Right forelimb (tissue), 1 donor: ENCODE data around the gene CD274.
A peak's percentile ranks its signal among the peaks of the same experiment; 100 is the strongest.
"Not testable (repeated sequence)": the region's sequence is repeated elsewhere in the genome, so short reads cannot be mapped to it uniquely, and the experiment has no call there.

Experiments used
- DNase-seq: peaks from one replicate; pipeline ENCODE4 v3.0.0-alpha.2; 2018

Gene CD274

DNA sequence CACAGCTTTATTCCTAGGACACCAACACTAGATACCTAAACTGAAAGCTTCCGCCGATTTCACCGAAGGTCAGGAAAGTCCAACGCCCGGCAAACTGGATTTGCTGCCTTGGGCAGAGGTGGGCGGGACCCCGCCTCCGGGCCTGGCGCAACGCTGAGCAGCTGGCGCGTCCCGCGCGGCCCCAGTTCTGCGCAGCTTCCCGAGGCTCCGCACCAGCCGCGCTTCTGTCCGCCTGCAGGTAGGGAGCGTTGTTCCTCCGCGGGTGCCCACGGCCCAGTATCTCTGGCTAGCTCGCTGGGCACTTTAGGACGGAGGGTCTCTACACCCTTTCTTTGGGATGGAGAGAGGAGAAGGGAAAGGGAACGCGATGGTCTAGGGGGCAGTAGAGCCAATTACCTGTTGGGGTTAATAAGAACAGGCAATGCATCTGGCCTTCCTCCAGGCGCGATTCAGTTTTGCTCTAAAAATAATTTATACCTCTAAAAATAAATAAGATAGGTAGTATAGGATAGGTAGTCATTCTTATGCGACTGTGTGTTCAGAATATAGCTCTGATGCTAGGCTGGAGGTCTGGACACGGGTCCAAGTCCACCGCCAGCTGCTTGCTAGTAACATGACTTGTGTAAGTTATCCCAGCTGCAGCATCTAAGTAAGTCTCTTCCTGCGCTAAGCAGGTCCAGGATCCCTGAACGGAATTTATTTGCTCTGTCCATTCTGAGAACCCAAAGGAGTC is at the start of gene CD274:
Gene CD274, plus strand, starts transcription at position 184 of the 733 bp plus-strand sequence. CDS start 5,572 bp downstream, outside the sequence.
- DNase-seq = peak; percentile 87

DNA sequence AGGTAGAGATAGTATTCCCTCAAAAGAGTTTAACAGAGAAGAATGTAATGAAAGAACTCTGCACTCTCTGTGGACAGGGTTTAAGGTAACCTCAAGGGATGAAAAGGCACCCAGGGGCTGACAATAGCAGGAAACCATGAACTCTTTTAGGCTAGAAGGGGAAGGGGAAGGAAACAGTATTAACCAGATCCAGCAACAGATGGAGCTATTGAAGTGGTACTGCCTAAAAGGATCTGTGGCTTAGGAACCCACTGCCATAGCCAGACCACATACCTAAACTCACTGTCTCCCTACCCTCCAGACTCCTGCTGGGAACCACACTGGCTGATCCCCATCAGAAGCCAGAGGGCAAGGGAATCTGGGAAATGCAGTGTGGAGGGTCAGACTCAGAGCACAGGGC is 48.1 kb upstream of the CD274 start:
- DNase-seq = no peak

GRCh38 chr9:5408596-5408995 is 41.7 kb upstream of the CD274 start:
- DNase-seq = no peak

DNA sequence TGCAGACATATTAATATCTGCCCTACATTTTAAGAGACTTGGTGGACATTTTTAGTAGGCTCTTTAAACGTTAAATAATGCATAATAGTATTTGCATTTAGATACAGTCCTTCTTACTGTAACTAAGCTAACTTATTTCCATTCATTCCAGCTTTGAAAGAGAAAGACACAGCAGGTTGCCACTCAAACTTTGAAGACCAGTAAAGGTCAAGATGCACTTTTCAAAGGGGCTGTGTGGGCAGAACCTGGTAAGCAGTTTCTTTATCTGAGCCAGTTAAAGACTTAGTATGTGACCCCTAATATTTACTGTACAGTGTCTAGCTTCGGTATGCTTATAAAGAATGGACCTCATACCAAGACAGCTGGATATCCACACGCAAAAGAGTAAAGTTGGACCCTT is 33.4 kb upstream of the CD274 start:
- DNase-seq = no peak

GRCh38 chr9:5418481-5418880 is 31.9 kb upstream of the CD274 start:
- DNase-seq = no peak

DNA sequence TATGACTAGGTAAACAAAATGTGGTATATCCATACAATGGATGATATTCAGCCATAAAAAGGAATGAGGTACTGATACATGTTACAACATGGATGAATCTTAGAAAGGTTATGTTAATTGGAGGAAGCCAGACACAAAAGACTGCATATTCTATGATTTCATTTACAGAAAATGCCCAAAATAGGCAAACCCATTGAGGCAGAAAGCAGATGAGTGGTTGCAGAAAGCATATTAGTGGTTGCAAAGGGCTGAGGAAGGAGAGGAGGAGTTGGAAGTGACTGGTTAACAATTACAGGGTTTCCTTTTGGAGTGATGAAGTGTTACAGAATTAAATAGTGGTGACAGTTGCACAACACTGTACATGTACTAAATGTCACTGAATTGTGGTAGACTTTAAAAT is 30.4 kb upstream of the CD274 start:
- DNase-seq = no peak

DNA sequence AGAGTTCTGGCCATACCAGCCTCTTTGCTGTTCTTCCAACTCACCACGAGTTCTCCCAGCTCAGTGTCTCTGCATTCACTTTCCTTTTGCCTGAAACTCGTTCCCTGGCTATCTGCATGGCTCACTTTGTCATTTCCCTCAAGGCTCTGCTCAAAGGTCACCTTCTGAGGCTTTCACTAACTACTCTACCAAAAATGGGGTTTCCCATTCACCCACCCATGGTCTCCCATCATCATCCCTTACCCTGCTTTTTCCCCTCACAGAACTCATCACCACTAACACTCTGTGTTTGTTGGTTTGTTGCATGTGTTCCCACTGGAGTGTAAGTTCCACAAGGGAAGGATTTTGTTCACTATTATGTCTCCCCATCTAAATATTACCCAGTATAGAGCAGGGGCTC is 29.2 kb upstream of the CD274 start:
- DNase-seq = no peak

DNA sequence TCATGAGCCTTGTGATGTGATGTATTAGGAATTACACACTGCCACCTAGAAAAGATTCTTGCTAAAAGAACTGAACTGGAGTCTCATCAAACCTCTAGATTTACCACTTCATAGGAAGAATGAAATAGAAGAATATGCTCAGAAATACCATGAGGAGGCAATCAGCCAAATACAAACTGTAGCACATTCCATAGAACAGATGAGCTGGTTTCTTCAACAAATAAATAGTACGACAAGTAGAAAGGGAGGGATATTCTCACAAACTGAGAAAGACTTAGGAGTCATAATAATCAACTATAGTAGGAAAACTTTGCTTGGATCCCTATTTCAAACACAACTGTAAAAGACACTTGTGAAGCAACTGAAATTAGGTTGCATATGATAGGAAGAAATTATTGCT is 28.1 kb upstream of the CD274 start:
- DNase-seq = no peak

- no peak for DNase-seq
Observed at GRCh38 chr9:5425006-5425628, 25.2 kb upstream of the CD274 start.

GRCh38 chr9:5427005-5427404 is 23.3 kb upstream of the CD274 start:
- no peak for DNase-seq

- no peak for DNase-seq
Observed at GRCh38 chr9:5428172-5428571, 22.2 kb upstream of the CD274 start.

GRCh38 chr9:5428794-5429528 is 21.4 kb upstream of the CD274 start:
- no peak for DNase-seq

DNA sequence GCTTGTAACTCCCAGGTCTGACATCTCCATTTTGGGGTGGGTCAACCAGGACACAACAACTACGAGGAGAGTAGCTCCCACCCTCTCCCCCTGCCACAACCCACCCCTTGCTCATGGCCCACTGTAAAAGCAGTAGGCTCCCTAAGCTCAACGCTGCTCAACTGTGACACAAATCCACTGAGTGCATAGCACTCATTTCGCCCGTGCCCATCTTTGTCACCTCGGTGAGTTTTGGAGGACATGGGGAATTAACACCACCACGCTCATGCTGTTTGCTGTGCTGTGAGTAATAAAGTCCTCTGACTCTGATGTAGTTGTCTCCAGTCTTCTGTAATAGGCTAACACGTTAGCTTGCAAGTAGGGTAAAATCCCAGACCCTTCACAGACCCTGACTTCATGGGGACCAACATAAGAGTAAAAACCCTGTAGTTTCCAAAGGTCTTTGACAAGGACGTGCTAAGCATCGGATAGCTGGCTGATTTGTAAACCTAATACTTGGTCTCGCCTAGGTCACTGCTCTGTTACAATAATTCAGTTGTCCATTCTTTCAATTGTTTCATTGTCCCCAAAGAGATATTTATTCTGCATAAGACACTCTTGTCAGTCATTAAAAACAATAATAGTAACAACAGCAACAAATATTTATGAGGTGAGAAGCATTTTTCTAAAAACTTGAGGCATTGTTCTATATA is 20.3 kb upstream of the CD274 start:
- no peak for DNase-seq

DNA sequence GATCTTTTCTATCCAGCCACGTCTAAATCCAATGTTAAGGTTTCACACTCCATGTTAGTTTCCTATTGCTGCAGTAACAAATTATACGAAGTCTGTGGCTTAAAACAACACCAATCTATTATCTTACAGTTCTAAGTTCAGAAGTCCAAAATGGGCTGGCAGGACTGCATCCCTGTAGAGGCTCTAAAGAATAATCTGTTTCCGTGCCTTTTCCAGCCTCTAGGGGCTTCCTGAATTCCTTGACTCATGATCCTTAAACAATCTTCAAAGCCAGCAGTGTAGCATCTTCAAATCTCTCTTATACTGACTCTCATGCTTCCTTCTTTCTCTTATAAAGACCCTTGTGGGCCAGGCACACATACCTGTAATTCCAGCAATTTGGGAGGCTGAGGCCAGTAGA is 19.4 kb upstream of the CD274 start:
- DNase-seq = no peak

GRCh38 chr9:5432890-5433289 is 17.5 kb upstream of the CD274 start:
- not testable (repeated sequence) for DNase-seq

DNA sequence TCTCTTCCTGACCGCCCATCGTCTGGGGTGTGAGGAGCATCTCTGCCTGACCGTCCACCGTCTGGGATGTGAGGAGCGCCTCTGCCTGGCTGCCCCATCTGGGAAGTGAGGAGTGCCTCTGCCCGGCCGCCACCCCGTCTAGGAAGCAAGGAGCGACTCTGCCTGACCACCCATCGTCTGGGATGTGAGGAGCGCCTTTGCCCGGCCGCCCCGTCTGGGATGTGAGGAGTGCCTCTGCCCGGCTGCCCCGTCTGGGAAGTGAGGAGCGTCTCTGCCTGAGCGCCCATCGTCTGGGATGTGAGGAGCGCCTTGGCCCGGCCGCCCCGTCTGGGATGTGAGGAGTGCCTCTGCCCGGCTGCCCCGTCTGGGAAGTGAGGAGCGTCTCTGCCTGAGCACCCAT is 17.0 kb upstream of the CD274 start:
- DNase-seq = not testable (repeated sequence)

DNA sequence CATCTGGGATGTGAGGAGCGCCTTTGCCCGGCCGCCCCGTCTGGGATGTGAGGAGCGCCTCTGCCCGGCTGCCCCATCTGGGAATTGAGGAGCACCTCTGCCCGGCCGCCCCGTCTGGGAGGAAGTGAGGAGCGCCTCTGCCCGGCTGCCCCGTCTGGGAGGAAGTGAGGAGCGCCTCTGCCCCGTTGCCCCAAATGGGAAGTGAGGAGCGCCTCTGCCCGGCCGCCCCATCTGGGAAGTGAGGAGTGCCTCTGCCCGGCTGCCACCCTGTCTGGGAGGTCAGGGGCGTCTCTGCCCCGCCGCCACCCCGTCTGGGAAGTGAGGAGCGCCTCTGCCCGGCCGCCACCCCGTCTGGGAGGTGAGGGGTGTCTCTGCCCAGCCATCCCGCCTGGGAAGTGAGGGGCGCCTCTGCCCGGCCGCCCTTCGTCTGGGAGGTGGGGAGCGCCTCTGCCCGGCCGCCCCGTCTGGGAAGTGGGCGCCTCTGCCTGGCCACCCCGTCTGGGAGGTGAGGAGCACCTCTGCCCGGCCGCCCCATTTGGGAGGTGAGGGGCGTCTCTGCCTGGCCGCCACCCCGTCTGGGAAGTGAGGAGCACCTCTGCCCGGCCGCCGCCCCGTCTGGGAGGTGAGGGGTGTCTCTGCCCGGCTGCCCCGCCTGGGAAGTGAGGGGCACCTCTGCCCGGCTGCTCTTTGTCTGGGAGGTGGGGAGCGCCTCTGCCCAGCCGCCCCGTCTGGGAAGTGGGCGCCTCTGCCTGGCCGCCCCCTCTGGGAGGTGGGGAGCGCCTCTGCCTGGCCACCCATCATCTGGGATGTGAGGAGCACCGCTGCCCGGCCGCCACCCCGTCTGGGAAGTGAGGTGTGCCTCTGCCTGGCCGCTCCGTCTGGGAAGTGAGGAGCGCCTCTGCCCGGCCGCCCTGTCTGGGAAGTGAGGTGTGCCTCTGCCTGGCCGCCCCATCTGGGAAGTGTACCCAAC is 16.2 kb upstream of the CD274 start:
- DNase-seq = not testable (repeated sequence)

- no peak for DNase-seq
Observed at GRCh38 chr9:5435912-5436311, 14.4 kb upstream of the CD274 start.

GRCh38 chr9:5436441-5436840 is 13.9 kb upstream of the CD274 start:
- no peak for DNase-seq

- peak; percentile 94 for DNase-seq
Observed at GRCh38 chr9:5437254-5438216, 12.8 kb upstream of the CD274 start, which contains the start of gene PLGRKT. Gene PLGRKT (minus strand): TSS chr9:5437925. CDS start chr9:5431977, 5,948 bp downstream.
